Osteoblast (primary cell): Measurements from ENCODE around the gene MRC1. TPM values are rescaled to one million over a fixed set of nuclear protein-coding genes. Genes with fewer than 3 reads are reported as not detected.

Experiments used
- DNase-seq: peaks from one replicate; pipeline ENCODE4 v3.0.0; 2011; ENCODE audit warnings: low spot score, mixed read lengths; ENCODE audit not compliant: insufficient read length; ENCODE audit errors: missing footprints
- H2AFZ ChIP-seq: 2 replicates; pipeline ENCODE4 v1.6.0; 2011; ENCODE audit warnings: mild to moderate bottlenecking, low read length
- H3K27ac ChIP-seq: 2 replicates; pipeline ENCODE4 v1.5.1; 2011; ENCODE audit warnings: mild to moderate bottlenecking, low read depth, low read length, moderate library complexity
- H3K27me3 ChIP-seq: 2 replicates; pipeline ENCODE4 v1.6.0; 2012; ENCODE audit warnings: mild to moderate bottlenecking, control low read depth, inconsistent platforms, low read length, moderate library complexity; ENCODE audit not compliant: insufficient read depth
- H3K36me3 ChIP-seq: 2 replicates; pipeline ENCODE4 v1.5.1; 2011; ENCODE audit warnings: mild to moderate bottlenecking, low read length, control low read depth, moderate library complexity; ENCODE audit not compliant: insufficient read depth
- H3K4me1 ChIP-seq: 2 replicates; pipeline ENCODE4 v1.5.1; 2011; ENCODE audit warnings: mild to moderate bottlenecking, low read length, control low read depth, moderate library complexity; ENCODE audit not compliant: insufficient read depth
- H3K4me2 ChIP-seq: 2 replicates; pipeline ENCODE4 v1.6.0; 2011; ENCODE audit warnings: mild to moderate bottlenecking, low read length; ENCODE audit not compliant: insufficient read depth
- H3K4me3 ChIP-seq: fragments of 200-600 bp; sonication (generic); 3 replicates; pipeline ENCODE4 v1.5.1; 2012; ENCODE audit warnings: mild to moderate bottlenecking, low read length, inconsistent platforms; ENCODE audit not compliant: insufficient read depth
- H3K79me2 ChIP-seq: 2 replicates; pipeline ENCODE4 v1.6.0; 2012; ENCODE audit warnings: mild to moderate bottlenecking, low read length, control low read depth, inconsistent platforms; ENCODE audit not compliant: insufficient read depth
- H3K9me3 ChIP-seq: 2 replicates; pipeline ENCODE4 v1.5.1; 2011; ENCODE audit warnings: low read depth, low read length, control low read depth
- H4K20me1 ChIP-seq: 2 replicates; pipeline ENCODE4 v1.6.0; 2012; ENCODE audit warnings: mild to moderate bottlenecking, low read length, control low read depth; ENCODE audit not compliant: insufficient read depth
- CTCF ChIP-seq: IDR thresholded peaks from 2 replicates; pipeline ENCODE4 v1.5.1; 2011; ENCODE audit warnings: mild to moderate bottlenecking, low read depth, low read length, moderate library complexity; ENCODE audit errors: extremely low read depth
- total RNA-seq: library from RNA; depleted of rRNA; stranded (reverse); fragments of >200 nt; gene quantifications from 2 replicates; pipeline ENCODE4 v1.2.3, GENCODE V29; 2012

MRC1 gene
- total RNA-seq, 1 donor, result 0.36 TPM

DNA sequence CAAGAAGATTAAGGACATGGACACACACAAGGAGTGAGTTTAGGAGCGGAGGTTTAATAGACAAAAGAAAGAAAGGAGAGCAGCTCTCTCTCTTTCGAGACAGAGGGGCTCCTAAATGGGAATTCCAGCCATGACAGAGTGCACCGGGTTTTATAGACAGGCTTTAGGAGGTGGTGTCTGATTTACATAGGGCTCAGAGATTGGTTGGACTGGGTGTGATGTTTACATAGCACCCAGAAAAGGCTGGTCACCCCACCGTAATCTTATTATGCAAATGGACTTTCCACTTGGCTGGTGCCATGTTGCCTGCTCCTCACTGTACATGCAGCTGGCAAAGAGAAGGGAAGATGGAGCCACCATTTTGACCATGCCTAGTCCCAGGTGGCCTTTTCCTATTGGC, 28.4 kb upstream of the MRC1 start:
- Histone ChIP-seq H3K9me3 (no peaks in the 10 kb centered on the region), H3K4me1 (peaks cover 31% of the 10 kb centered on the region), H3K4me2 (no peak overlapping the region), H4K20me1 (no peaks in the 10 kb centered on the region), H3K27me3 (no peaks in the 10 kb centered on the region), H2AFZ (no peak overlapping the region), H3K36me3 (no peaks in the 10 kb centered on the region), H3K4me3 (no peak overlapping the region), H3K27ac (no peak overlapping the region), H3K79me2 (no peaks in the 10 kb centered on the region)
- DNase-seq, result no peak
- TF ChIP-seq CTCF, result no peak

- H3K27me3 ChIP-seq, result no peaks in the 10 kb centered on the region
- DNase-seq, result no peak
- H3K4me2 ChIP-seq, result no peak overlapping the region
- peaks cover 31% of the 10 kb centered on the region for H3K4me1 ChIP-seq
- H3K4me3 ChIP-seq, result no peak overlapping the region
- H3K36me3 ChIP-seq, result no peaks in the 10 kb centered on the region
- H2AFZ ChIP-seq, result no peak overlapping the region
- no peaks in the 10 kb centered on the region for H3K9me3 ChIP-seq
- H3K79me2 ChIP-seq, result no peaks in the 10 kb centered on the region
- no peak overlapping the region for H3K27ac ChIP-seq
- TF ChIP-seq CTCF, result peak; percentile 10
- H4K20me1 ChIP-seq, result no peaks in the 10 kb centered on the region
Observed at GRCh38 chr10:17781856-17782255, 27.3 kb upstream of the MRC1 start.

DNA sequence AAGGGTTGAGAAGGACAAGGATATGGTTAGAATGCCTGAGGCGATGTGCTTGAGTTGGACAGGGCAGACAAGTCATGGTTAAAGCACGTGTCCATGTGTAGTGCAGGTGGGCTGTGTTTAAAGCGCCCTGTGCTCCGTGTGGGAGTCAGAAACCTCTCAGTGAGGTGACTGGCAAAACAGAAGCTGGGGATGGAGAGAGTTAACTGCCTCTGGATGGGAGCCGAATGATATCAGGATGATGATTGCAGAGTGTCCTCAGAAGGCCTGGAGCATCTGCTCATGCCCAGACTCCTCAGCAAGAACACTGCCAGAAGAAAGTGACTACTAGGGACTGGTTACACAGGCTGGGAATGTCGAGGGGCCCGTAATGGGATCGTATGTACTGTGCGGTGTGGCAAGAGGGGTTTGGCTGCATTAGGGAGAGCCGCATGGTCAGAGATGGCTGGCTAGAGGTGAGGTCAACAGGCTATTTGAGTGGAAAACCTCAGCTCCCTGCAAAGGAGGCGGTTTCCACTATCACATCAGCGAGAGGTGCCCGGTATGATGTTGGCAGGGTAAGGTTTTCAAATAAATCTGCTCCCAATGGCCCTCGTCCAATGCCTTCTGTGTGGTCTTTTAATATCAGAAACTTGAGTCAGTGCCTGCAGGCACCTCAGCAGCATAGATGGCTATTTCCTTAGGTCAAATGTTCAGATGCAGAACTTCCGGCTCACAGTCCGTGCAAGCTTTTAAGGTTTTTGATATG, 26.1 kb upstream of the MRC1 start:
- Histone ChIP-seq H2AFZ (peak overlapping the region; percentile 69), H3K36me3 (no peaks in the 10 kb centered on the region), H3K4me3 (peak overlapping the region; percentile 10), H3K4me2 (peak overlapping the region; percentile 53), H3K9me3 (no peaks in the 10 kb centered on the region), H3K4me1 (peaks cover 41% of the 10 kb centered on the region), H4K20me1 (no peaks in the 10 kb centered on the region), H3K27me3 (no peaks in the 10 kb centered on the region), H3K27ac (peak overlapping the region; percentile 74), H3K79me2 (no peaks in the 10 kb centered on the region)
- no peak for TF ChIP-seq CTCF
- DNase-seq, result peak; percentile 70

GRCh38 chr10:17783751-17784150, 25.4 kb upstream of the MRC1 start:
- Histone ChIP-seq H2AFZ (no peak overlapping the region), H3K36me3 (no peaks in the 10 kb centered on the region), H3K4me3 (no peak overlapping the region), H3K4me2 (peak overlapping the region; percentile 70), H3K4me1 (peaks cover 41% of the 10 kb centered on the region), H4K20me1 (no peaks in the 10 kb centered on the region), H3K27ac (peak overlapping the region; percentile 74), H3K79me2 (no peaks in the 10 kb centered on the region), H3K27me3 (no peaks in the 10 kb centered on the region), H3K9me3 (no peaks in the 10 kb centered on the region)
- no peak for TF ChIP-seq CTCF
- peak; percentile 62 for DNase-seq
